ENCODE data around the gene ZNF845. TPM values are rescaled to one million over a fixed set of nuclear protein-coding genes. Genes with fewer than 3 reads are reported as not detected.
"Not testable (repeated sequence)": the region's sequence is repeated elsewhere in the genome, so short reads cannot be mapped to it uniquely, and the experiment has no call there.

ZNF845 gene
- total RNA-seq, 1 donor from 2014 or later = 6.1 TPM

DNA sequence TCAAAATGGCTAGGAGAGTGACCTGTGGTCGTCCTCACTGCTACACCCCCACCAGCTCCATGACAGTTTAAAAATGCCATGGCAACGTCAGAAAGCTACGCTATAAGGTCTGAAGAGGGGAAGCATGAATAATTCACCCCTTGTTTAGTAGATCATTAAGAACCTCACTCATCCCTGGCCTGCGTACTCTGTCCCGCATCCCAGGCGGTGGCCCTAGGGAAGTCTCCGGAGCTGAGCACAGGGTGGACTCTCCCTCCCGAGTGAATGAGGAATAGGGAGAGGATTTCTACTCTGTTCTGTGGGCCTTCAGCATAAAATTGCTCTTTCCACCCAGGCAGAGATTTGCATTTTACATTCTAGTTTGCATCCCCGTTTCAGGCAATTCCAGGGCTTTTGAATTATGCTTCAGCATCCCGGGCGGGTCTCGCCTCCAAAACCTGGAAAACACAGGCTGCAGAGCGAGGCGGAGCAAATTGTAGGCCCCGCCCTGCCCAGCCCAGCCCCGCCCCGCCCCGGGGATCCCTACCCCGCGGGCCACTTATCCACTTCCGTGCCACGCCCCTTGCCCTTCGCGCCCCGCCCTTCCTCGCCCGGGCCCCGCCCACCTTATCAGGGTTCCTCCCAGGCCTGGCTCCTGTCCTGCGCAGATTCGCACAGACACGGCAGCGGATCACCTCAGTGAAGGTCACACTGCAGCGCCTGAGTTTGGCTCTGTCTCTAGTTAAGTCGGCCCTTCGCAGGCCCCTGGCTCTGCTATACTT lies 24.5 kb downstream of the ZNF845 start:
- Mint-ChIP-seq H3K27ac (no peak overlapping the region), H3K4me3 (no peak overlapping the region), H3K27me3 (no peaks in the 10 kb centered on the region), H3K36me3 (ENCODE audit: low read depth) (peaks cover 30% of the 10 kb centered on the region), H3K4me1 (no peaks in the 10 kb centered on the region), H3K9me3 (peaks cover 32% of the 10 kb centered on the region)
- intact Hi-C loops (cut with micrococcal nuclease) = no loop called here
- no peak for DNase-seq

DNA sequence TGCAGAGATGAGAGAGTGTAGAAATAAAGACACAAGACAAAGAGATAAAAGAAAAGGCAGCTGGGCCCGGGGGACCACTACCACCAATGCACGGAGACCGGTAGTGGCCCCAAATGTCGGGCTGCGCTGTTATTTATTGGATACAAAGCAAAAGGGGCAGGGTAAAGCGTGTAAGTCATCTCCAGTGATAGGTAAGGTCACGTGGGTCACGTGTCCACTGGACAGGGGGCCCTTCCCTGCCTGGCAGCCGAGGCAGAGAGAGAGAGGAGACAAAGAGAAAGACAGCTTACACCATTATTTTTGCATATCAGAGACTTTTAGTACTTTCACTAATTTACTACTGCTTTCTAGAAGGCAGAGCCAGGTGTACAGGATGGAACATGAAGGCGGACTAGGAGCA lies 26.5 kb downstream of the ZNF845 start:
- H3K4me1 Mint-ChIP-seq; H3K27ac Mint-ChIP-seq; H3K27me3 Mint-ChIP-seq; DNase-seq; intact Hi-C loops (cut with micrococcal nuclease); H3K4me3 Mint-ChIP-seq: not testable (repeated sequence)
- H3K9me3 Mint-ChIP-seq = peaks cover 21% of the 10 kb centered on the region
- H3K36me3 Mint-ChIP-seq (ENCODE audit: low read depth) = peaks cover 18% of the 10 kb centered on the region

DNA sequence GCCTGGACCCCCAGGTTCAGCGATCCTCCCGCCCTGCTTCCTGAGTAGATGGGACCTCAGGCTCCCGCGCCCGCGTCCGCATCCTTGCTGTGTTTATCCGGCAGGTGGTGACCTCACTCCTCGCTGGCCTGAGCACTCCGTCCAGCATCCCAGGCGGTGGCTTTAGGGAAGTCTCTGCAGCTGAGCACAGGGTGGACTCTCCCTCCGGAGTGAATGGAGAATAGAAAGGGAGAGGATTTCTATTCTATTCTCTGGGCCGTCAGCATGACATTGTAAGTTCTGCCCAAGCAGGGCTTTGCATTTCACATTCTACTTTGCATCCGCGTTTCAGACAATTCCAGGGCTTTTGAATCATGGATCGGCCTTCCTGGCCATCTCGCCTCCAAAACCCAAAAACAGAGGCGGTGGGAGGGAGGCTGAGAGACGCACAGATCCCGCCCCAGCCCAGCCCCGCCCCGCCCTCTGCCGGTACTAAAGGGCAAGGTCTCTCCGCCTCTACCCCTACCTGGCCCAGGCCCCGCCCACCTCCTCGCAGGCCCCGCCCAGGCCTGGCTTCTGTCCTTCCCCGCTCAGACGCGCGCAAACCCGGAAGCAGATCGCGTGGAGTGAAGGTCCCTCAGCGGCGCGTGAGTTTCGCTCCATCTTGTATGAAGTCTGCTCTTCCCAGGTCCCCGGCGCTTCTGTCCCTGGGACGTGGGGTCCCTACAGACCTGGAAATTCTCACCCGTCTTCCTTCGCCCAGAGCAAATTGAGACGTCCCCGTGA lies 31.8 kb downstream of the ZNF845 start, which contains the start of gene ZNF525:
Gene ZNF525, plus strand, starts transcription at position 572 of the 765 bp plus-strand sequence. CDS start 6,577 bp downstream, outside the sequence.
- peaks cover 28% of the 10 kb centered on the region for H3K36me3 Mint-ChIP-seq (ENCODE audit: low read depth)
- peak within 1 kb of the TSS; percentile 95 for H3K27ac Mint-ChIP-seq
- intact Hi-C loops (cut with micrococcal nuclease) = loop anchor here (1.0 kb wide), 4 partner anchors 30 to 262 kb away; partner anchors contain the start of genes ZNF160, ZNF765 and ZNF845
- H3K4me3 Mint-ChIP-seq = peak within 1 kb of the TSS; percentile 95
- peaks cover 19% of the 10 kb centered on the region for H3K9me3 Mint-ChIP-seq
- no peaks in the 10 kb centered on the region for H3K27me3 Mint-ChIP-seq
- H3K4me1 Mint-ChIP-seq = peaks cover 15% of the 10 kb centered on the region
- peak; percentile 99 for DNase-seq

DNA sequence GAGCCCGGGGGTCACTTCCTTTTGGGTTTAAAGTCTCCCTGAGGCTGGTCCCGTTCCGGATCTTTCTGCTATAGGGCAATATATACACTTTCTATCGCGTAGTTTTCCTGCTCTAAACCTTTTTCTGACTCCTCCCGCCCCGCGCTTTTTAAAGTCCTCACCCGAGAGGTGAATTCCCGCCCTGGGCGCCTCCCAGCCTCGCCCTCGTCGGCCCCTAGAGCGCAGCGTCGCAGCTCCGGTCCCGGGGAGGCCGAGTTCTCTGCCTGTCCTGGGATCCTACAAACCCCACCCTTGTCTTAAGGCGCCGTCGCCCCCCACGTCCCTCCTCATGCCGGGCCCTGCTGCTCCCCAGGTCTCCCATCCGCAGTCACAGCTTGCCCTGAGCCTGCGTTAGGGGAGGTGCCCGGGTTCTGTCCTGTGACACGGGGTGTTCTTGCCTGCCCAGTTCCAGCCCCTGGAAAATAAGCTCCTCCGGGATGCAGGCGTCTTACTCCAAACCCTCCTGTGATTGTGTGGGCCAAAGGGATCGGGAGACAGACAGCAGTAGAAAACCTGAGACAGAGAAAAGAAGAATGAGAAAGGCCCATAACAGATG lies 32.4 kb downstream of the ZNF845 start:
- intact Hi-C loops (cut with micrococcal nuclease) = loop anchor here (1.0 kb wide), 4 partner anchors 29 to 263 kb away; partner anchors contain the start of genes ZNF160, ZNF765 and ZNF845
- Mint-ChIP-seq H3K36me3 (ENCODE audit: low read depth) (peaks cover 35% of the 10 kb centered on the region), H3K4me1 (peaks cover 15% of the 10 kb centered on the region), H3K27ac (peak overlapping the region; percentile 95), H3K9me3 (peaks cover 22% of the 10 kb centered on the region), H3K4me3 (peak overlapping the region; percentile 95), H3K27me3 (no peaks in the 10 kb centered on the region)
- no peak for DNase-seq

DNA sequence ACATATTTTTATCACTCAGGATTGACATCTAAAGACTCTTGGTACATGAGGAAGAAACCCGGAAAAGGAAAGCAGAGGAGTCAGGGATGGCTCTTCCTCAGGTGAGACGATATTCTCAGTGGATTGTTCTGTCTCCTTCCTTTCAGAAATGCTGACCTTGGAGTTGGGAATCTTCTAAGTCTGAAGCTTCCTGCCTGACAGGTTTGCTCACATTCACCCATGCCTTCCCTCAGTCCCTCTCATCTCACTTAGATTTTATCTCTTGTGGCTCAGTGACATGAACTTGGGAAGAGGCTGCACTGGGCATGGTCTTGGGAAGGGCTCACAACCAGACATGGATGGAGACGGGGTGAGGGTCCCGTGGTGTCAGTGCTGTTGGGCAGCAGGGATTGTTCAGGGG lies 38.6 kb downstream of the ZNF845 start:
- Mint-ChIP-seq H3K27ac (no peak overlapping the region), H3K27me3 (no peaks in the 10 kb centered on the region), H3K4me1 (peaks cover 4% of the 10 kb centered on the region), H3K36me3 (ENCODE audit: low read depth) (peaks cover 84% of the 10 kb centered on the region), H3K9me3 (peaks cover 28% of the 10 kb centered on the region), H3K4me3 (no peak overlapping the region)
- intact Hi-C loops (cut with micrococcal nuclease) = no loop called here
- no peak for DNase-seq

DNA sequence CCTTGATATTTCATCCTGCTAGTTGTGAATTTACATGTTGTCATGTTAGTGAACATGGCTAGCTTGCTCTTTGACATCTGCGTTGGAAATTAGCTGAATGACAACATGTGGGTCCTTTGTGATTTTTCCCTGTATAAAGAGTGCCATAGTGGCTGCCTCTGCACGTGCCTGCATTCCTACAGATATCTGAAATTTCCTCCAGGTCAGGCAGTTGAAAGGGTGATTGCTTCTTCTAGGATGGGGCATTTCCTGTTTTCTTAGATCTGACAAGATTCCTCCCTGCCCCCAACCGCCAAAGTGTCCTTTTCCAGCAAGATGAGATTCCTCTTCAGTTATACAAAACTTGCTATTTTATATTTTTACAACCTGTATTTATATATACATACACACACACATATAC lies 40.7 kb downstream of the ZNF845 start:
- no peak overlapping the region for H3K27ac Mint-ChIP-seq
- no peaks in the 10 kb centered on the region for H3K27me3 Mint-ChIP-seq
- DNase-seq = no peak
- H3K4me3 Mint-ChIP-seq = no peak overlapping the region
- intact Hi-C loops (cut with micrococcal nuclease) = no loop called here
- H3K4me1 Mint-ChIP-seq = no peaks in the 10 kb centered on the region
- peaks cover 86% of the 10 kb centered on the region for H3K36me3 Mint-ChIP-seq (ENCODE audit: low read depth)
- H3K9me3 Mint-ChIP-seq = peaks cover 24% of the 10 kb centered on the region

DNA sequence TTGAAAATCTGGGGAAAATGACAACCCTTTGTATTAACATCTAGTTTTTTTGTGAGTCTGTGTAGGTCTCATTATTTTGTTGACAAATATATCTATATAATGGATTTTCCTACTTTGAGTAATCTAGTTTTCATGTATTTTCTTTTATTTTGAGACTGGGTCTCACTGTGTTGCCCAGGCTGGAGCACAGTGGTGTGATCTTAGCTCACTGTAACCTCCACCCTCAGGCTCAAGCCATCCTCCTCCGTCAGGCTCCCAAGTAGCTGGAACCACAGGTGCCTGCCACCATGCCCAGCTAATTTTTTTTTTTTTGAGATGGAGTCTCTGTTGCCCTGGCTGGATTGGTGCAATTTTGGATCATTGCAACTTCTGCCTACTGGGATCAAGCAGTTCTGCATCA lies 41.2 kb downstream of the ZNF845 start:
- Mint-ChIP-seq H3K4me1 (no peaks in the 10 kb centered on the region), H3K9me3 (peaks cover 24% of the 10 kb centered on the region)
- intact Hi-C loops (cut with micrococcal nuclease) = no loop called here

DNA sequence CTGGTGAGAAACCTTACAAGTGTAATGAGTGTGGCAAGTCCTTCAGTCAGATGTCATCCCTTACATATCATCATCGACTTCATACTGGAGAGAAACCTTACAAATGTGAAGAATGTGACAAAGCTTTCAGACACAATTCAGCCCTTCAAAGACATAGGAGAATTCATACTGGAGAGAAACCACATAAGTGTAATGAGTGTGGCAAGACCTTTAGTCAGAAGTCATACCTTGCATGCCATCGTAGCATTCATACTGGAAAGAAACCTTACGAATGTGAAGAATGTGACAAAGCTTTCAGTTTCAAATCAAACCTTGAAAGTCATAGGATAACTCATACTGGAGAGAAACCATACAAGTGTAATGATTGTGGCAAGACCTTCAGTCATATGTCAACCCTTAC lies 47.8 kb downstream of the ZNF845 start:
- Mint-ChIP-seq H3K27me3 (no peaks in the 10 kb centered on the region), H3K27ac (no peak overlapping the region), H3K9me3 (peaks cover 43% of the 10 kb centered on the region), H3K4me3 (no peak overlapping the region), H3K4me1 (no peaks in the 10 kb centered on the region), H3K36me3 (ENCODE audit: low read depth) (peaks cover 91% of the 10 kb centered on the region)
- intact Hi-C loops (cut with micrococcal nuclease) = no loop called here
- no peak for DNase-seq

More for the DNA sequence above, 41.2 kb downstream of the ZNF845 start:
- no peak for DNase-seq
- Mint-ChIP-seq H3K27me3 (no peaks in the 10 kb centered on the region), H3K36me3 (ENCODE audit: low read depth) (peaks cover 88% of the 10 kb centered on the region), H3K27ac (no peak overlapping the region), H3K4me3 (no peak overlapping the region)

DNA sequence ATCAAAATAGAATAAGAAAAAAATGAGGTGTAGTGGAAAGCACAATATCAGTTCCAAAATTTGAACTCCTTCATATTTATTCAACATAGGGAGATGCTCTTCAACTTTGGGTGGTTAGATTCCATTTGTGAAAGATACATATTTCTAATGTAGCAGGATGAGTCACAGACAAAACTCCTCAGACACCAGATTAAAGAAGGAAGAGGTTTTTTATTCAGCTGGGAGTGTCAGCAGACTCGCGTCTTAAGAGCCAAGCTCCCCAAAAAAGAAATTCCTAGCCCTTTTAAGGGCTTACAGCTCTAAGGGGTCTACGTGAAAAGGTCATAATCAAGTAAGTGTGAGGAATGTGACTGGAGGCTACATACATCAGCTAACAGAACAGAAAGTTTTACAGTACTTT lies 54.6 kb downstream of the ZNF845 start:
- Mint-ChIP-seq H3K4me3 (no peak overlapping the region), H3K9me3 (peaks cover 39% of the 10 kb centered on the region), H3K27ac (no peak overlapping the region), H3K27me3 (no peaks in the 10 kb centered on the region), H3K36me3 (ENCODE audit: low read depth) (peaks cover 39% of the 10 kb centered on the region), H3K4me1 (no peaks in the 10 kb centered on the region)
- no peak for DNase-seq
- intact Hi-C loops (cut with micrococcal nuclease) = no loop called here

DNA sequence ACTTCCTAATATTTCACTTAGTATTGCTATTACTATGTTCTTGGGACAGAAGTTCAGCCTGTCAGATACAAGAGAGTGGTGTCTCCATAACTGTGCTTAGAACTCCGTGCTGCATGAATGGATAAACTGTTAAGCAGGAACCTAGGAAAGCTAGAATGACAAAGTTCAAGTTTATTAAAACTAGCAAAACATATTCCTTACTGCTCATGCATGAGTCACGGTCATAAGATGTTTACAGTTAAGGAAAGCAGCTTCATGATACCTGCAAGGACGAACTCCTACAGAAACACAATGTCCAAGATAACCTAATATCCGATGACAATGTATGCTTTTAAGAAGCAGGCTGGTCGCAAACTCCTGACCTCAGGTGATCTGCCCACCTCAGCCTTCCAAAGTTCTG lies 55.4 kb downstream of the ZNF845 start:
- Mint-ChIP-seq H3K4me1 (no peaks in the 10 kb centered on the region), H3K27me3 (no peaks in the 10 kb centered on the region), H3K9me3 (peaks cover 35% of the 10 kb centered on the region), H3K27ac (no peak overlapping the region), H3K36me3 (ENCODE audit: low read depth) (peaks cover 35% of the 10 kb centered on the region), H3K4me3 (no peak overlapping the region)
- intact Hi-C loops (cut with micrococcal nuclease) = no loop called here
- DNase-seq = no peak

DNA sequence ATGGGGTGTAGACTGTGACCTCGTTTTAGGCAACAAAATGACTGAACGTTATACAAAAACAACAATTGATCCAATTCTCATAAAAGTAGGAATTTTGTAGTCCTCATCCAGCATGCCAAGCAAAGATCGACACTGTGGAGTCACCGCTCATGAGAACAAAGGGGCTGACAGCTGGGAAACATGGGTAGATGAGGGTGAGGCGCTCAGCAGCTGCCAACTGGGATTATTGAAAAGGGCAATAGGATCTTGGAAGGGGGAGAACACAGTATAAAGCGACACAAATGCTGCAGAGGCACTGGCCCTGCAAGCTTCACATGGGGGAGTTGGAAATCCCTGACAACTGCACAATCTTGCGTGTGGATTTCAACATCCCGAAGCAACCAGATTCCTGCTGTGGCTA lies 56.0 kb downstream of the ZNF845 start:
- DNase-seq = no peak
- Mint-ChIP-seq H3K27me3 (no peaks in the 10 kb centered on the region), H3K9me3 (peaks cover 33% of the 10 kb centered on the region), H3K4me1 (peaks cover 1% of the 10 kb centered on the region), H3K36me3 (ENCODE audit: low read depth) (peaks cover 35% of the 10 kb centered on the region), H3K27ac (no peak overlapping the region), H3K4me3 (no peak overlapping the region)
- intact Hi-C loops (cut with micrococcal nuclease) = no loop called here

DNA sequence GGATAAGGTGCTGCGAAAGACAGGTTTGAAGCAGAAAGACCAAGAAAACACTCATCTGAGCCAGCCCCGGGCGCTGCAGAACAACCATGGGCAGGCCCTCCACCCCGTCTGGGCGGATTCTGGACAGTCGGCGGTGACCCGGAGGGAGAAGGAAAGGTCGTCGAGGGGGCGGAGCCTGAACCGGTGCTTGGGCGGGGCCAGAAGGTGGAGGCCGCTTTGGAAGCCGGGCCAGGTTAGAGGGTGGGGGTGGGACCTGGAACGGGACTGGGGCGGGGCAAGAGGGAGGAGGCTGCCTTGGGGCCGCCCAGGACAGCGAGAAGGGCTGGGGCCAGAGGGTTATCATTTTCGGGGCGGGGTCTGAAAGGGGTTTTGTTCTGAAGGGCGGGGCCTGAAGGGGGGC lies 56.4 kb downstream of the ZNF845 start:
- H3K36me3 Mint-ChIP-seq (ENCODE audit: low read depth) = peaks cover 33% of the 10 kb centered on the region
- DNase-seq = no peak
- peaks cover 29% of the 10 kb centered on the region for H3K9me3 Mint-ChIP-seq
- no peak overlapping the region for H3K4me3 Mint-ChIP-seq
- H3K27ac Mint-ChIP-seq = no peak overlapping the region
- no peaks in the 10 kb centered on the region for H3K27me3 Mint-ChIP-seq
- H3K4me1 Mint-ChIP-seq = peaks cover 4% of the 10 kb centered on the region
- intact Hi-C loops (cut with micrococcal nuclease) = loop anchor here (10.0 kb wide), 1 partner anchor 195 kb away; the partner anchor contains the start of gene ZNF665

DNA sequence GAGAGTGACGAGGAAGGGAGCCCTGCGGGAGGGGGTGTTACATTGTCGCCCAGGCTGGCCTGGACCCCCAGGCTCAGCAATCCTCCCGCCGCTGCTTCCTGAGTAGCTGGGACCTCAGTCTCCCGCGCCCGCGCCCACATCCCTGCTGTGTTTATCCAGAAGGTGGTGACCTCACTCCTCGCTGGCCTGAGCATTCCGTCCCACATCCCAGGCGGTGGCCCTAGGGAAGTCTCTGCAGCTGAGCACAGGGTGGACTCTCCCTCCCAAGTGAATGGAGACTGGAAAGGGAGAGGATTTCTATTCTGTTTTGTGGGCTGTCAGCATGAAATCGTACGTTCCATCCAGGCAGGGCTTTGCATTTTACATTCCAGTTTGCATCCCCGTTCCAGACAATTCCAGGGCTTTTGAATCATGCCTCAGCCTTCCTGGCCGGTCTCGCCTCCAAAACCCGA lies 61.0 kb downstream of the ZNF845 start:
- Mint-ChIP-seq H3K27ac (peak overlapping the region; percentile 93), H3K4me3 (peak overlapping the region; percentile 94), H3K36me3 (ENCODE audit: low read depth) (peaks cover 35% of the 10 kb centered on the region), H3K27me3 (no peaks in the 10 kb centered on the region), H3K9me3 (peaks cover 19% of the 10 kb centered on the region), H3K4me1 (peaks cover 16% of the 10 kb centered on the region)
- no peak for DNase-seq
- intact Hi-C loops (cut with micrococcal nuclease) = loop anchor here (10.0 kb wide), 1 partner anchor 200 kb away; the partner anchor contains the start of gene ZNF665

All from activated CD4-positive, alpha-beta T cell treated with anti-CD3 and anti-CD28 coated beads, Interleukin-2, amount 10 ng/mL, durations not matched to agents 24 days and 14 days (primary cell).